HK-2 (cell line): Measurements from ENCODE around the gene IKBKE.

Source experiments
- DNase-seq: peaks from one replicate; pipeline ENCODE4 v3.0.0-alpha.2; 2018; ENCODE audit not compliant: unreplicated experiment

IKBKE gene

DNA sequence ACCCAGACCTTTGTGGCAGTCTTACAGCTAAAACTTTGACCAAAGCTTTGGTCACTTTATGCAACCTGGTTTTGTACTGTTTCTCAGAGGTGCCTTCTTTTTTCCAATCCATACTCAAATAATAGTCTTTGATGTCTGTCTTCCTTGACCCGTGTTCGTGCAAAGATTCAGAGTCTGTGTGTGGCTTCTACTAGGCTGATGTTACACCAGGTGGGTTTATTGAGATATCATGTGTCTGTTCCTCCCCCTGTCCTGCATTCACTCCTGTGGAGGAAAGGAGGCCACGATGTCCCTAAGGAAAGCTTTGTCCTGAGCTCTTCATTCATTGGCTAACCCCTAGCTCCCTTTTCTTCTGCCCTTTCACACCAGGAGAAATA is 15.0 kb upstream of the IKBKE start:
- DNase-seq: no peak

- DNase-seq: no peak
Measured at GRCh38 chr1:206455666-206456344, 14.5 kb upstream of the IKBKE start.

DNA sequence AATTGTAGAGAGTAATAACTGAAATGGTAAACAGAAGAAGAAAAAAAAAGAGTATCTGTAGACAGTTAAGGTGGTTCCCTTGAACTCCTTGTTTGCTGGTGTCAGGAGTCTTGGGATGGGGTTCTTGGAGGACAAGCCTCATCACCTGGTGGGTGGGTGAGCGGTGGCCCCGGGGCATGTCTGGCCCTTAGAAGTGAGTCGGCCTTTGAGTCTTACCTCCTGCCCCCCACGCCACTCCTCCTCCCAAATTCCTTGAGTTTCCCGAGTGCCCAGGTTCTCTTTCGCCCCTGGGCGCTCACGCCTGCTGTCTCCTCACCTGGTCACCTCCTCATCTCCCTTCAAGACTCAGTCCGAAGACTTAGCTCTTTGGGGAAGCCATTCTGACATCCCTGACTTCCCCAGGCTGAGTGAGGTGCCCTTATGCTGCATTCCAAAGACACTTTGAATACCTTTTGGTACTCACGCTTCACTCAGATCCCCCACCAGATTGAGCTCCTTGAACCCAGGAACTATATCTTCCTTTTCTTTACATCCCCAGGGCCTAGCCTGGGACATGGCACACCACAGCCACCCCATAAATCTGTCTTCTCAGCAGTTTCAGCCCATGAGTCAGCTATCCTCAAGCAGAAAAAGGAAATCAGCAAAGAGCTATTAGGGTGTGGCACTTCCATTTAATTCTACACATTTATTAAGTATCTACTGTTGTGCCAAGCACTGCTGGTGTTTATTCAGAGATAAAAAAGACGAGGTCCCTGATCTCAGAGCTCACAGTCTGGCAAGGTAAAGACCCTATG is 13.5 kb upstream of the IKBKE start:
- DNase-seq: no peak

- DNase-seq: peak; percentile 28
Measured at GRCh38 chr1:206457408-206458120, 12.7 kb upstream of the IKBKE start.

DNA sequence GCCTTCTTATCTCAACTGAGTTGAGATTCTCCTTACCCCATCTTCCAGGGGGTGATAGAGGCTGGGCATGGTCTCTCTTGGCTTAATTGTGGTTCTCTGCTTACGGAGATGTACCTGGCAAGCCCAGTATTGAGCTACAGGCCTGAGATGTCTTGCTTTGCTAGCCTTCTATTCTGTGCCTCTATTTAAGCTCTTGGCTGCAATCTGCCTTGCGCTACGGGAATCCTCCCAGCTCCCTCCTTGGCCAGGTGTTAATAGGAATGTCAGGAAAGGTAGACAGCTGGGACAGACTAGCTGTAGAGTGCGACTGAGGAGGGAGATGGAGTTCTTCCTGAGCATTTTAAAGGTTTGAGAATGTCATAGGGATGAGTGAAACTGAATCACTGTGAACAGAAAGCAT is 10.6 kb upstream of the IKBKE start:
- DNase-seq: no peak

DNA sequence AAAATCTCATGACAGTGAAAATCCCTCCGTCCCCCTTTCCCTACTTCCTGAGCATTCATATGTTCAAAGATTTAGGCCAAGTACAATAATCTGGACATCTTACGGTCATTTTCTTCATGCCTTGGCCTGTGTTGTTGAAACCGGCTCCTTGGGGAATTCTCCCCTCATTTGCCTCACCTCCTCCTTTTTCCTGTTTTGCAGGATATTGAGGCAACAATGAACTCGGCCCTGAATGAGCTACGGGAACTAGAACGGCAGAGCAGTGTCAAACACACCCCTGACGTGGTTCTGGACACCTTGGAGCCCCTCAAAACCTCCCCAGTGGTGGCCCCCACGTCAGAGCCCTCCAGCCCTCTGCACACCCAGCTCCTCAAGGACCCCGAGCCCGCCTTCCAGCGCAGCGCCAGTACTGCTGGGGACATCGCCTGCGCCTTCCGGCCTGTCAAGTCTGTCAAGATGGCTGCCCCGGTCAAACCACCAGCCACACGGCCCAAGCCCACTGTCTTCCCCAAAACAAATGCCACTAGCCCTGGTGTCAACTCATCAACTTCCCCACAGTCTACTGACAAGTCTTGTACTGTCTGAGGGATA is 9.3 kb upstream of the IKBKE start:
- DNase-seq: no peak

GRCh38 chr1:206461602-206462455 is 8.4 kb upstream of the IKBKE start:
- DNase-seq: peak; percentile 69

DNA sequence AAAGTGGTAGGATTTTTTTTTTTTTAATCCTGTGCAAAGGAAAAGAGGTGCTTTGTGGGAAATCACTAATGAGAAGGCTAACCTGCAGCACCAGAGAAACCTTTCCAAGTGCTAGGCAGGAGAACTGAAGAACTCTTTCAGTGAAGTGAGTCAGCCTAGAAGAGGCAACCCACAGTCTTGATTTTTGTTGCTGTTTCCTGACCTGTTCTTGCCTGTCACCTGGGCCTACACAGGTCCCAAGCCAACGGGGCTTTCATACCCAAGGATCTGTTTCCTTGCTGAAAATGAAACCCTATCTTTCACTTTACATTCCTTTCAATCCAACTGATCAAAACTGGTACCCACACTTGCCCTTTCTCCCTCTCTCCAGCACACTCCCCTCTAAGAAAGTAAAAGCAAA is 7.1 kb upstream of the IKBKE start:
- no peak for DNase-seq

DNA sequence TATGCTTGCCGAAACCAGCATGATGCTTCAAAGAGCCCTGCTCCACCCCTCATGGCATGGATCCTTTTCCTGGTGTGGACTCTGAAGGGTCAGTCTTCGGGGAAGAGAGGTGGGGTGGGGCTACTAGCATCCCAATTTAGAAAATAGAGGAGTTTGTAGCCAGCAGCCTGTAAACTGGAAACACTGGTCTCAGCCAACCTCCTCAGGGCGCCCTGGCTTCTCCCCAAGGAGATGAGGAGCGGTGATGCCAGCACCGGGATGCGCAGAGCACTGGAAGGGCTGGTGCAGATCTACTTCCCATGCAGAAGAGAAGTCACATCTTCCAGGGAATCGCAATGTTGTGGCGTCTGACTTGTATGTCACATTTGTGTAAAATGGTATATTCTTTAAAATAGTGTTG is 6.4 kb upstream of the IKBKE start:
- DNase-seq: no peak

GRCh38 chr1:206464456-206464964 is 5.8 kb upstream of the IKBKE start:
- no peak for DNase-seq

DNA sequence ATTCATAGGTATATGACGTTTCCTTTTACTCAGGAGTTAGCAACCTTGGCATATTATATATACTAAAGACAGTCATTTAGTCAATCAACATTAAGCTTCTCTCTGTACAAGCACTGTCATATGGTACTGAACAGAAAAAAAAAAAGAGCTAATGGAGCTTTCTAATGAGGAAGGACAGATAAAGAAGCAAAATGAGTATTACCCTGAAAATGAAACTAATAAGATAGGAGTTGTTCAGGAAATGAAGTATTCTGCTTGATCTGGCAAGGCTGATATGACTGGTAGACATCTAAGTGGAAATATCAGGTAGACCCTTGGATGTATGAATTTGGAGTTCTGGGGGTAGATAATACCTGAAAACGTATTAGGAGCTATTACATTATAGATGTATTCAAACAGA is 4.3 kb upstream of the IKBKE start:
- DNase-seq: no peak

- DNase-seq: no peak
Measured at GRCh38 chr1:206466840-206467649, 3.2 kb upstream of the IKBKE start.

DNA sequence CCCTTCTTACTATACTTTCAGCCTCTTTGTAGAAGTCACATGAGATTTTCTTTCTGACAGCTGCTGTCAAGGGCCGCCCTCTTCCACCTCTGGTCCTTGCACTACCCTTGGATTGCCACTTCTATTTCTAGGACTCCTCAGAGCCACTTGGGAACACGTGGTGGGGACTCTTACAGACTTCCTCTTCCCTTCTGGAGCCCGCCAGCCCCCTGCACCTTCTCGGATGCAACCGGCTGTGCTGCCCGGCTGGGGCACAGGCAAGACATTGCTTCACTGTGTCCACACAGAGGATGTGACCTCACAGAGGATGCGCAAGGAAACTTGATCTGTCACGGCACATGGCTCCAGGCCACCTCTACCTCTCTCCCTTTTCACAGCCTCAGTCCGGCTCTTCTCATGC is 2.4 kb upstream of the IKBKE start:
- DNase-seq: no peak

GRCh38 chr1:206468571-206468970 is 1.7 kb upstream of the IKBKE start:
- no peak for DNase-seq

DNA sequence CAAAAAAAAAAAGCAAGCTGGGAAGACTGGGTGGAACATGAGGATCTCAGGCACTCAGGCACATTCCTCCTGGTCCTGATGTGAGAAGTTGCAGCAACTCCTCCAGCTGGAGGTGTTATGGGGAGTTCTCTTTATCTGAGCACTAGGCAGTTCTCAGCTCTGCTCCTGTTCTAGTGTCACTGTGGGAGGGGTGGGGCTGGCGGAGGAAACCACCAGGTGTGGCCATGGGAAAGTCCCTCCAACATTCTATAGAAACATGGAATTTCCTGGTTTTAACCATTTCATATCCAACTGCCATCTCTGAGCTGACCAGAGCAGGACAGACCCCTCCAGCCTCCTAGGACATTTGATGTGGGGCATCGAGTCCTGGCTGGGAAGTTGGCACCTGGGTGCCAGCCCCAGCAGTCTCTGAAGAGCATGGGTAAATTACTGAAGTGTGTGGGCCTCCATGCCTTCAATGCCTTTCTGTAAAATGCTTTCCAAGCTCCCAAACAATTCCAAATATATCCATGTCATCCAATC is 804 bp upstream of the IKBKE start:
- no peak for DNase-seq

DNA sequence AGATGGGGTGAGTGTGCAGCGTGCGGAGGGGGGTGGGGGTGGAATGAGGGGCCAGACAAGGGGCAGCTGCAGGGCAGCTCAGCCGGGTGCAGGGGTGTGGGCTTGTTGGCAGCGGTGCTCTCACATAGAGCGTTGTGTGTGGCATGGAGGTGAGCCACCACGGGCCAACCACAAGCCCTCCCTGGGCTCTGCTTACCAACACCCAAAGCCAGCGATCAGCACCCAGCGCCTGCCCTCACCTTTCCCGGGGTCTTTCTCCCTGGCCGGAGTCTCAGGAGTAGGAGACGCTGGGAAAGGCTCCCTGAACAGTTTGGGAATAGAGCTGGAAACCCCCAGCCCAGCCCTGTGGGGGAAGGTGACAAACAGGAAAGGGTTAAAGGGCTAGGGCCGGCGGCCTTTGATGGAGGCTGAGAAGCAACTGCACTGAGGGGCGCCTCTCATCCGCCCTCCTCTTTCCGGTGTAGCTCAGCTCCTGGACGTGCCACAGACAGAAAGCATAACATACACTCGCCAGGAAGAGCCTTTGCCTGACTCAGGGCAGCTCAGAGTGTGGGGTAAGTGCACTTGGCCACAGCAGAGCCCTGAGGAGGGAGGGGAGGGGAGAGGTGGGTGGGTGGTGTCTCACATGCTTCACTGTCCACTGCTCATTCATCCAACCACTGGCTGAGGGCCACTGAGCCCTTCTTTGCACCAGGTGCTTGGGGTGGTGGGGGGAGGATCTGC is 577 bp downstream of the IKBKE start:
- DNase-seq: peak; percentile 47

- no peak for DNase-seq
Measured at GRCh38 chr1:206471415-206471801, 1.1 kb downstream of the IKBKE start.

DNA sequence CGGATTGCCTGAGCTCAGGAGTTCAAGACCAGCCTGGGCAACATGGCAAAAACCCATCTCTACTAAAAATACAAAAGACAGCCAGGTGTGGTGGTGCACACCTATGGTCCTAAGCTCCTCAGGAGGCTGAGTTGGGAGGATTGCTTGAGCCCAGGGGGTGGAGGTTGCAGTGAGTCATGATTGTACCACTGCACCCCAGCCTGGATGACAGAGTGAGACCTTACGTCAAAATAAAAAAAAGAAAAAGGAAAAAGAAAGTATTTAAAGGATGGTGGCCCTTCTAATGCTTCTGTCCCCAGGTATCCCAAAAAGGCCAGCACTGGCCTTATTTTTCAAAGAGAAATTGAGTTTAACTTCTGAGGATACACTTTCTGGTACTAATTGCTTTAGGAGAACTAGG is 1.7 kb downstream of the IKBKE start:
- DNase-seq: no peak

GRCh38 chr1:206472454-206472853 is 2.2 kb downstream of the IKBKE start:
- DNase-seq: no peak

DNA sequence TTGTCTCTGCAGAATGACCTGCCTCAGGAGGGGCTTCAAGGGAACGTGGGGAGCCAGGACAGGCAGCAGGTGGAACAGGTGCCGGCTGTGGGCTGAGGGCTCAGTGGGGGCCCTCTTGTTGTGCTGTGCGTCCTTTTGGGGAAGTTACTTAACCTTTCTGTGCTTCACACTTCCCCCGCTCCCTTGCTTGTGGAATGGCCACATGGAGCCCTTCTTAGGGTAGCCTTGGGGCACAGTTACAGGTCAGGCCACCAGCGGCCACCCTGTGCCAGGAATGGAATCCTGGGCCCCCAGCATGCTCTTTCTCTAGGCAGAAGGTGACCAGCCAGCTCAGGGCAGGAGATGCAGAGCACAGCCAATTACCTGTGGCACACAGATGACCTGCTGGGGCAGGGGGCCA is 2.6 kb downstream of the IKBKE start:
- no peak for DNase-seq
